ENCODE results near the gene EDARADD. TPM values are rescaled to one million over a fixed set of nuclear protein-coding genes. Genes with fewer than 3 reads are reported as not detected.

The EDARADD gene
- polyA plus RNA-seq, 3 donors: 7.3 to 7.6 (median 7.5) TPM

GRCh38 chr1:236388332-236388731 is 5.8 kb upstream of the EDARADD start:
- no peak for DNase-seq

GRCh38 chr1:236389253-236389652 is 4.8 kb upstream of the EDARADD start:
- no peak for DNase-seq

- no peak for DNase-seq
These were observed 3.1 kb upstream of the EDARADD start for GRCh38 chr1:236391008-236391407.

GRCh38 chr1:236392182-236392581 is 1.9 kb upstream of the EDARADD start:
- no peak for DNase-seq

- no peak for DNase-seq
These were observed 768 bp downstream of the EDARADD start for GRCh38 chr1:236394879-236395229.

GRCh38 chr1:236395230-236395946 is 1.3 kb downstream of the EDARADD start:
- peak; percentile 51 for DNase-seq

- DNase-seq: no peak
These were observed 2.0 kb downstream of the EDARADD start for GRCh38 chr1:236395947-236396664.

GRCh38 chr1:236396665-236397043 is 2.6 kb downstream of the EDARADD start:
- DNase-seq: no peak

GRCh38 chr1:236397173-236397759 is 3.2 kb downstream of the EDARADD start:
- no peak for DNase-seq

GRCh38 chr1:236398538-236398937 is 4.5 kb downstream of the EDARADD start:
- no peak for DNase-seq

- no peak for DNase-seq
These were observed 6.0 kb downstream of the EDARADD start for GRCh38 chr1:236400061-236400603.

- DNase-seq: no peak
These were observed 7.6 kb downstream of the EDARADD start for GRCh38 chr1:236401698-236402097.

GRCh38 chr1:236403905-236404696 is 10.0 kb downstream of the EDARADD start:
- no peak for DNase-seq

- no peak for DNase-seq
These were observed 13.0 kb downstream of the EDARADD start for GRCh38 chr1:236407059-236407458.

GRCh38 chr1:236413688-236414087 is 19.6 kb downstream of the EDARADD start:
- no peak for DNase-seq

- no peak for DNase-seq
These were observed 22.1 kb downstream of the EDARADD start for GRCh38 chr1:236416165-236416564.

GRCh38 chr1:236417336-236417735 is 23.2 kb downstream of the EDARADD start:
- DNase-seq: no peak

- no peak for DNase-seq
These were observed 25.4 kb downstream of the EDARADD start for GRCh38 chr1:236419502-236419901.

- no peak for DNase-seq
These were observed 26.9 kb downstream of the EDARADD start for GRCh38 chr1:236421022-236421421.

- no peak for DNase-seq
These were observed 27.9 kb downstream of the EDARADD start for GRCh38 chr1:236421850-236422516.

GRCh38 chr1:236422517-236422876 is 28.4 kb downstream of the EDARADD start:
- DNase-seq: no peak
